Skeletal muscle cell (primary cell): ENCODE data around the gene RPP14.
"Not testable (repeated sequence)": the region's sequence is repeated elsewhere in the genome, so short reads cannot be mapped to it uniquely, and the experiment has no call there.

Experiments used
- DNase-seq: peaks from one replicate; pipeline ENCODE4 v3.0.0-alpha.2; 2010; ENCODE audit warnings: low read depth
- H3K4me3 ChIP-seq: 2 replicates; pipeline ENCODE4 v1.5.1; 2011; ENCODE audit warnings: low read depth, mild to moderate bottlenecking, control low read depth, low read length, moderate library complexity

Gene RPP14

DNA sequence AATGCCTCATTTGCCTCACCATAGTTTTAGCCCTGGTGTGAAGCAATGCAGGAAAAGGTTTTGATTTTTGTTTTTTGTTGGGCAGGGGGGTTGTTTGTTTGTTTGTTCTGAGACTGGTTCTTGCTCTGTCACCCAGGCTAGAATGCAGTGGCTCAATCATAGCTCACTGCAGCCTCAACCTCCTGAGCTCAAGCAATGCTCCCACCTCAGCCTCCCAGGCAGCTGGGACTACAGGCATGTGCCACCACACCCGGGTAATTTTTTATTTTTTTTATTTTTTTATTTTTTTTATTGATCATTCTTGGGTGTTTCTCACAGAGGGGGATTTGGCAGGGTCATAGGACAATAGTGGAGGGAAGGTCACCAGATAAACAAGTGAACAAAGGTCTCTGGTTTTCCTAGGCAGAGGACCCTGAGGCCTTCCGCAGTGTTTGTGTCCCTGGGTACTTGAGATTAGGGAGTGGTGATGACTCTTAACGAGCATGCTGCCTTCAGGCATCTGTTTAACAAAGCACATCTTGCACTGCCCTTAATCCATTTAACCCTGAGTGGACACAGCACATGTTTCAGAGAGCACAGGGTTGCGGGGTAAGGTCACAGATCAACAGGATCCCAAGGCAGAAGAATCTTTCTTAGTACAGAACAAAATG is 17.0 kb upstream of the RPP14 start:
- not testable (repeated sequence) for H3K4me3 ChIP-seq, DNase-seq

DNA sequence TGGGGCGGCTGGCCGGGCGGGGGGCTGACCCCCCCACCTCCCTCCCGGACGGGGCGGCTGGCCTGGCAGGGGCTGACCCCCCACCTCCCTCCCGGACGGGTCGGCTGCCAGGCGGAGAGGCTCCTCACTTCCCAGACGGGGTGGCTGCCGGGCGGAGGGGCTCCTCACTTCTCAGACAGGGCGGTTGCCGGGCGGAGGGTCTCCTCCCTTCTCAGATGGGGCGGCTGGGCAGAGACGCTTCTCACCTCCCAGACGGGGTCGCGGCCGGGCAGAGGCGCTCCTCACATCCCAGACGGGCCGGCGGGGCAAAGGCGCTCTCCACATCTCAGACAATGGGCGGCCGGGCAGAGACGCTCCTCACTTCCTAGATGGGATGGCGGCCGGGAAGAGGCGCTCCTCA is 15.6 kb upstream of the RPP14 start:
- H3K4me3 ChIP-seq, DNase-seq: not testable (repeated sequence)

DNA sequence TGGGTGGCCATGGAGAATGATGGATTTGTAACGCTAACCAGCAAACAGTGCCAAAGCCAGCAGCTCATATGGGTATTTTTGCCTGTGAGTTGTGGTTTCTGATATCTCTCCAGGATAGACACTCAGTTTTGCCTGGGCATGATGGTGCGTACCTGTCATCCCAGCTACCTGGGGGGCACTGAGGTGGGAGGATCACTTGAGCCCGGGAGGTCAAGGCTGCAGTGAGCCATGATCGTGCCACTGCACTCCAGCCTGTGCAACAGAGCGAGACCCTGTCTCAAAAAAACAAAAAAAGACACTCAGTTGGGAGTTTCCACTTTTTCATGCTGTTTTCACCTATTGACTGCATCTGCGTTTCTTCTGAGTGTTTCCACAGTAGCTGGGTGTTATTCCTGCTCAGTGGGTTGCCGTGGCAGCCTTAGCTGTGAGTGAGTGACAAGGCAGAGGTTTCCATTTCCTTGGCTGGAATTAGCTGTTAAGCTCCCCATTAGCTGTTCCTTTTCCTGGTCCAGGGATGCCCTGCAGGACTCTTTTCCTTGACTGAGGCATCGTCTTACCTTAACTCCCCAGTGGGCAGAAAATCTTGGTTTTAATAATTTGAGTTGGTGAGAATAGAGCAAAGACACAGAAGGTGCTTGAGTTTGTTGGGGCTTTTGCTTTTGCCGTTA is 14.2 kb upstream of the RPP14 start:
- H3K4me3 ChIP-seq = no peak overlapping the region
- DNase-seq = no peak

DNA sequence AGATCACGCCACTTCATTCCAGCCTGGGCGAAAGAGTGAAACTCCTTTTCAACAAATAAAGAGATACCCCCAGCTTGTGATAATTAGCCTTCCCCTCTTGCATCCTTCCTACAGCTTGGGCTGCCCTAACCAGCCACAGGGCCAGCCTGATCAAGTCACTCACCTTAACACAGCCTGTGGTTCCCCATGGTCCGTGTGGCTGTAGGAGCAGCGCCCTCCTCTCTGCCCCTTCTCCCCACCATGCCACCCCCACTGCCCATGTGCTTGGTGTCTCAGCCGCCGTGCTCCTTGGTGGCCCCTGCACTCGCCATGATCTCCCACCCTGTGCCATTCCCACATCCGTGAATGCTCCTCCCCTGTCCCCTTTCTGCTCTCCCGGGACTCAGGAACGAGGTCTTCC is 13.2 kb upstream of the RPP14 start:
- DNase-seq = no peak
- H3K4me3 ChIP-seq = no peak overlapping the region

DNA sequence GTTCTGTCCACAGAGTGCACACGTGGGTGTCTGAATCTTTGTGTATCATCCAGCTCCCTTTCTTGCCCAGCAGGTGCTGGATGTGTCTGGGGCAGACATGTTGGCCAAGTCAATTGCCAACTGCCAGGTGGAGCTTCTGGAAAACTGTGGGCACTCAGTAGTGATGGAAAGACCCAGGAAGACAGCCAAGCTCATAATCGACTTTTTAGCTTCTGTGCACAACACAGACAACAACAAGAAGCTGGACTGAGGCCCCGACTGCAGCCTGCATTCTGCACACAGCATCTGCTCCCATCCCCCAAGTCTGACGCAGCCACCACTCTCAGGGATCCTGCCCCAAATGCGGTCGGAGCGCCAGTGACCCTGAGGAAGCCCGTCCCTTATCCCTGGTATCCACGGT is 12.5 kb upstream of the RPP14 start:
- H3K4me3 ChIP-seq = no peak overlapping the region
- no peak for DNase-seq

DNA sequence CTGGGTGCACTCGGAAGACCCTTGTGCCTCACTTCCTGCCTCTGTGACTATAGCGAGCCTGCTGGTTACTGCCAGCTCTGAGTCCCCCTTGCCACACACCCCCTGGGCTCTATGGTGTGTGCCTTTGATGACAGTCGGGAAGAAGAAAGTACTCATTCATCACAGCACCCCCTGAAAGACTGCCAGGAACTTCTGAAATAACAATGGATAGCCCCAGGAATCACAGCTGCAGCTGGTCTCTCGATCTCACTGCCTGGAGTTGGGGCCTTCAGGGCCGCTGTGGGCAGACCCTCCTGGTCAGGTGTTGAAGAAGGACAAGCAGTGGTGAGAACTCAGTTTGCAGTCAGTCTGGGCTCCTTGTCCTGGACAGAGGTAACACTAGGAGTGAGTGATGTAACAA is 9.8 kb upstream of the RPP14 start:
- no peak for DNase-seq
- no peak overlapping the region for H3K4me3 ChIP-seq

DNA sequence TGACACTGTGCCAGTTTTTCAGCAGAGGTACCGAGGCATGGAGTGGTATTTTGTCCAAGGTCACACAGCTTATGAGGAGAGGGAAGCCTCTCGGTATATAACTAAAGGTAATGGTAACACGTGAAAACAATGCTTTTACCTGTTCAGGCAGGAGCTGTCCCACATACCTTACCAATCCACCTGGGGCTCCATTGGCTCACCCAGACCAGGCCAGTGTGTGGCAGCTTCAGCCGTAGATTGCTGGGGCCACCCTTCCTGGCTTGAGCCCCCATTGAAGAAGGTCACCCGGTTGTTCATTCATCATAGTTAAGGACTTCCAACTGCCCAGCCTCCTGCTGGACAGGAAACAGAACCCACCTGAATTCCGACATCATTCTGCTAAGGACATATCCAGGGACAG is 9.2 kb upstream of the RPP14 start:
- no peak for DNase-seq
- H3K4me3 ChIP-seq = no peak overlapping the region

DNA sequence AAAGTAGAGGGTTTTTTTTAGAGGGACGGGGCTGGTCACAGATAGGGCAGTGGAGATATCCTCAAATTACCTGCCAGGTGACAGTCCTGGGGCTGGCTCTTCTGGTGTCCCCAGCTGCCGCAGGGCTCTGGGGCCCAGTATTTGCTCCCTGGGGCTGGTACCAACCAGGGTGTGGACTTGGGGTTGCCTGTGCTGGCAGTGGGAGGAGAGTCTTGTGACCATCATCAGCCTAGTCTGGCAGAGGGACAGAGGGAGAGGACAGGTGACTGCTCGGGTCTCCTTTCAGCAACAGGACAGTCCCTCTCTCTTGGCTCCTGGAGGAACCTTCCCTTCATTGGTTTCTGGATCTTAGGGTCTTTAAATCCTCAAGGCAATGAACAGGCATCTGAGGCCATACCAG is 7.9 kb upstream of the RPP14 start:
- DNase-seq = no peak
- no peak overlapping the region for H3K4me3 ChIP-seq

DNA sequence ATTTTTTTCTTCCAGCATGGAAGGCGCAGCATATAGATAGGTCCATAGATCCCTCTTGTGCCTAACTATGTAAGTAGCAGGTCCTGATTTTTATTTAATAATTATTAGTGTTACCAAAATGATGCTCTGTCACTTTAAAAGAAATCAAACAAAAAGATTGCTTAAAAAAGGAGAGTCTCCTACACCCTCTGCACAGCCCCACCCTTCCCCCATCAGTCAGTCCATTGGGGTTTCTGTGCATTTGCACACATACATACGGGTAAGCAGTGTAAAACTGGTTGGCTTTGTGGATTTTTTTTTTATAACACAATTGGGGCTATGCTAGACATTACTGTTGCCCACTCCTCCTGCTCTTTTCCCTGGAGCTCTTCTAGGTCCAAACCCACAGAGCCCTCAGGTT is 7.0 kb upstream of the RPP14 start:
- H3K4me3 ChIP-seq = no peak overlapping the region
- DNase-seq = no peak

DNA sequence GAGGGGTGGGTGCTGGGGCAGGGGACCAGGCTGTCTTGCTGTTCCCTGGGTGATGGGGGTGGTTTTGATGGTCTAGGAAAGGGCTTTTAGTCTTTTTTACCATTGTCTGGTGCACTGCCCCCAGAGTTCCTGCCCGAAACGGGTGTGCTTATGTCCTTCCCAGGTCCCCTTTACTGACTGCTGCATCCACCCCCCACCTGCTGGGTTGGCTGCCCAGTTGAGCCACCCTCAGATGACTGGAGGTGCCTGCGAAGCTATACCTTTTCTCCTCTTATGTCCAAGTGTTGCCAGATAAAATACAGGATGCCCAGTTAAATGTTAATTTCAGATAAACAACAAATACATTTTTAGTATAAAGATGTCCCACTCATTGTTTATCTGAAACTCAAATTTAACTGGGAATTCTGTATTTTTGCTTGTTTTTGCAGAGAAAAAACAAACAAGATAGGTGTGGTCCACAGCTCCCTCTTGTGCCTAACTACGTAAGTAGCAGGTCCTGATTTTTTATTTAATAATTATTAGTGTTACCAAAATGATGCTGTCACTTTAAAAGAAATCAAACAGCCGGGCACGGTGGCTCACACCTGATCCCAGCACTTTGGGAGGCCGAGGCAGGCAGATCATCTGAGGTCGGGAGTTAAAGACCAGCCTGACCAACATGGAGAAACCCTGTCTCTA is 6.1 kb upstream of the RPP14 start:
- peak; percentile 26 for DNase-seq
- no peak overlapping the region for H3K4me3 ChIP-seq

DNA sequence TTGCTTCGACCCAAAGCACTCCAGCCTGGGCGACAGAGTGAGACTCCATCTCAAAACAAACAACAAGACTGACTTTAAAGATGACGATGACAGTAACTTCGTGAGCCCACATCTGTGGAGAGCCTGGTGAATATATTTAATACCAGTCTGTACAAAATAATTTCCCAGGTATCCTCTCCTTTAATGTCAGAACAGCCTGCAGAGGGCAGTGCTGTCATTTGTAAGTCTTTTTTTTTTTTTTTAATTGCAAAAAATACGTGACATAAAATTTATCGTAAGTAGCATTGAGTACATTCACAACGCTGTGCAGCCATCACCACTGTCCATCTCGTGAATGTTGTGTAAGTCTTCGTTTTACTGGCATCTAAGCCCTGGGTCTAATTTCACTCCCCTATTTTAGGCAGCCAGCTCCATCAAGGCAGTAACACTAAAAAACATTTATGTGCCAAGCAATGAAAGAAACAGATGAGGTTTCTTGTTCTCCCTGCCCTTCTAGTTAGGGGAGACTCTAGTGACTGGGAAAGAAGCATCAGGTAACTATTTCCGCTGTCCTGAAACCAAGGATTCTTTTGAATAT is 1.7 kb downstream of the RPP14 start:
- peak; percentile 29 for DNase-seq
- H3K4me3 ChIP-seq = peak overlapping the region; percentile 95

DNA sequence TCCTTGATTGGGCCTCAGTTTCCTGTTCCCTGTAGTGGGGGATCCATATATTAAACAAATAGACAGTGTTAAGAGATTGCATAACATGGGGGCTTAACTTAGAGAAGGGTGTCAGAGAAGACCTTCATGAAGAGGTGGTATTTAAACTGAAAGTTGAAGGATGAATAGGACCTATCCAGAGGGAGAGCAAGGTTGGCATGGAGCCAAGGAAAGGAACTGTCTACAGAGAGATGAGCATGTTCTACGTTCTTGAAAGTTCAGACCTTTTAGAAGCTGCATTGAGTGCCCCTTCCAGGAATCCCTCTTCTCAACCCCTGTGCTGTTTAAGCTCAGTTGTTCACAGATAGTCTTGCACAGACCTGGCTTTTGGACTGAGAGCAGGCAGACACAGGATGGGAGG is 2.7 kb downstream of the RPP14 start:
- H3K4me3 ChIP-seq = no peak overlapping the region
- DNase-seq = no peak

DNA sequence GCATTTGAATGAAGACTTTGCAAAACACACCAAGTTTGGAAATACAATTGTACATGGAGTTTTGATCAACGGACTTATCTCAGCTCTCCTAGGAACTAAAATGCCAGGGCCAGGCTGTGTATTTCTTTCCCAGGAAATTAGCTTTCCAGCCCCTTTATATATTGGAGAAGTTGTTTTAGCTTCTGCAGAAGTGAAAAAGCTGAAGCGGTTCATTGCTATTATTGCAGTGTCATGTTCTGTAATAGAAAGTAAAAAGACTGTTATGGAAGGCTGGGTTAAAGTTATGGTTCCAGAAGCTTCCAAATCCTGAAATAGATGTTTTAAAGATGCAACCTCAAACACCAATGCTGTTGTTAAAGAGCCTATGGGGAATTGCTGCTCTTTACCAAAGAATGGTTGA is 11.8 kb downstream of the RPP14 start:
- no peak for DNase-seq
- H3K4me3 ChIP-seq = no peak overlapping the region

DNA sequence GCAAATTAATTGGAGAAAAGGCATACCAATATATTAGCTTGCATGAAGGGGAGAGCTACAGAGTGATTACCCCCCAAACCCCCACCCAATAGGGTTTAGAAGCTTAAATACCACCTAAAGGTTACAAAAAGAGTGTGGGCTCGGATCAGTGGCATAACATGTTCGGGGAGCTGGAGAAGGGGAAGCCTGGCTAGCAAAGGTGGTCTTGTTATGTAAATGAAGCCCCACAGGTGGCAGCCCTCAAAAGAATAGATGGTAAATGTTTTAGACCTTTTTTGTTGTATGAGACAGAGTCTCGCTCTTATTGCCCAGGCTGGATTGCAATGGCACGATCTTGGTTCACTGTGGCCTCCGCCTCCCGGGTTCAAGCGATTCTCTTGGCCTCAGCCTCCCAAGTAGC is 15.7 kb downstream of the RPP14 start:
- no peak for DNase-seq
- no peak overlapping the region for H3K4me3 ChIP-seq

DNA sequence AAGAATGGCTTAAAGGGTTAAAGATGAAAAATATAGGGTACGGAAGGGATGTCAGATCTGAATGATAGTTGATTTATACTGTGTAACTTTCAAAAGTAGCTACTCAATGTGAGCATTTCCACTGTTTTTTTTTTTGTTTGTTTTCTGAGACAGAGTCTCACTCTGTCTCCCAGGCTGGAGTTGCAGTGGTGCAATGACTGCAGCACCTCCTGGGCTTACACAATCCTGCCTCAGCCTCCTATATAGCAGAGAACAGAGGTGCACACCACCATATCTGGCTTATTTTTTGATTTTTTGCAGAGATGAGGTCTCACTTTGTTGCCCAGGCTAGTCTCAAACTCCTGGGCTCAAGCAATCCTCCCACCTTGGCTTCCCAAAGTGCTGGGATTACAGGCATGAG is 16.7 kb downstream of the RPP14 start:
- DNase-seq = no peak
- no peak overlapping the region for H3K4me3 ChIP-seq

DNA sequence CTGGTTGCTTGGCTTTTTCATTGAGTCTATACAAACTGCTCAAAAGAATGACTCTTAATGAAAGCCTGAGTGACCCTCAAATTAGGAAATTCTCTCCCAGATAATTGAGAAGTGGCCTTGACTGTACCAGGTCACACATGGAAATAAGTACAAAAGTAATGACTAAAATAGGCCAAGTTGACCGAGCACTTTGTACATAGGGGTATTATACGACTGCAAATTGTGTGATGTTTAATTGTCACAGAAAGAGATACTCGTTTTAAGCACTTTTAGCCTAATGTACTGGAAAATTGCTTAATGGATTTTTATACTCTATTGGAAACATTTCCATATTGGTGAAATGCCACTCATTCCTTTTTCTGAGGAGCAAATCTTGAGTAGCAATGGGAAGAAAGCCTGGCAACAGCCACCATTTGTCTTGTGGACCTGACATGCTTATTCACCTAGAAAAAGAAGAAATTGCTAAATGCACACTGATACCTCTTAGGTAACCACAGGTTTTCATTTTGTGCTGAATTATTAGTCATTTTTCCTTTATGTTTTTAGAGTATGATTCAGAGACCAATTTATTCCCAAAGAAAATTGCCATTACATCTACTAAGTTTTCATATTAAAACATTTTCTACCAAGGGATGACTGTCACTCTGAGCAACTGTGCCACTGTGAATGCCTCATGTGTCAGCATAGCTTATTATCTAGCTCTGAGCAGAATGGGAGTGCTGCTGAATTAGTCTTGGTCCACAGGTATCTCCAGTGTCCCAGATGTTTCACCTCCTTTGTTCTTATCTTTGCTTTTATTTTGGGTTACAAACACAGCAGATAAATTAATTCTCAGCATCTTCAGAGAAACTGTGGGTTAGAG is 17.7 kb downstream of the RPP14 start:
- no peak overlapping the region for H3K4me3 ChIP-seq
- no peak for DNase-seq

DNA sequence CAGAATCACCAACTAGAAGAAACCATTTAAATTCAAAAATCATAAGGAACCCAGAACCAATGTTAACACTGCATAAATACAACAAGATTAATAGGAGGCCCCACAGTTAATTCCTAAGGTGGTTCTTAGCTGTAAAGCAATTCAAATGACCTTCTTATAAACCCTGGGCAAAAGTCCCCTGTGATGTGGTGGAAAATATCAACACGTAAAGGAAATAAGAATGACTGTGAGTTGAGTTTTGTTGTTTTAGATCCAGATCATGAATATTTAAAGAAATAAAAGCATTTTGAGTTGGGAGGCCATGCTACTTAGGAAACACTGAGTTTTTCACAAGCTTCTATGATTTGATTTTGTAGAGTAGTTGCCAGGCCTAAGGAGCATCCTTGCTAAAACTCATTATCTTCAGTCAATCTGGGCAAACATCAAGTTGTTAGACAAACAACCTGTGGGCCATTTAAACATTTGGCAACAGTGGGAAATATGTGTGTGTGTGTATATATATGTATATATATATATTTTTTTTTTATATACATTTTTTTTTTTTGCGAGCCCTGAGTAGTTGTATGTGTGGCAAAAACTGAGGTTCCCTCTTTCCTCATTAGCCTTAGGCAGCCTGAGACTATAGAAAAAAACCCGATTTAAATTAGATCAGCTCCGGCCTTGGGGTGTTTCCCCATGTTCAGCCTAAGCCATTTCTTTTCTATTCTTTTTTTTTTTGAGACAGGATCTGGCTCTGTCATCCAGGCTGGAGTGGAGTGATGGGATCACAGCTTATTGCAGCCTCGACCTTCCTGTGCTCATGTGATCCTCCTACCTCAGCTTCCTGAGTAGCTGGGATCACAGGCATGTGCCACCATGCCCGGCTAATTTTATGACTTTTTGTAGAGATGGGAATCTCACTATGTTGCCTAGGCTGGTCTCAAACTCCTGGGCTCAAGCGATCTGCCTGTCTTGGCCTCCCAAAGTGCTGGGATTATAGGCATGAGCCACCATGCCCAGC is 18.6 kb downstream of the RPP14 start:
- no peak for DNase-seq
- no peak overlapping the region for H3K4me3 ChIP-seq

DNA sequence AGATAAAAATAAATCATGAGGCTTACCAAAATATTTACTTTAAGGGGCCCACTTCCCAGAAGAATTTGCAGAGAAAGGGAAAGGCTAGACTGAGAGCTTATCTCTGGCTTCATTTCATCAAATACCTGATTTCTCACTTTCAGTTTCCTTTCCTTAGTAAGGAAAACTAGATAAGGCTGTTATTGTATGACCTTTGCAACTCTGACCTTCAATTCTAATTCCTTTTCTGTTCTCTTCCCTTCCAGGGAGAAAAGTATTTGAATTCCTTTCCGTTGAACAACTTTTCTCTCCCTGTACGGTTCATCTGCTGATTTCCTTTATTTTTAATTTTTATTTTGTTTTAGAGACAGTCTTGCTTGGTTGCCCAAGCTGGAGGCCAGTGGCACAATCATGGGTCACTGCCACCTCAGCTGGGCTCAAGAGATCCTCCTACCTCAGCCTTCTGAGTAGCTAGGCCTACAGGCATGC is 19.5 kb downstream of the RPP14 start:
- no peak for DNase-seq
- no peak overlapping the region for H3K4me3 ChIP-seq
